K562 (cell line): ENCODE data around the gene PCDHGA5. TPM values are rescaled to one million over a fixed set of nuclear protein-coding genes. Genes with fewer than 3 reads are reported as not detected.
"Not testable (repeated sequence)": the region's sequence is repeated elsewhere in the genome, so short reads cannot be mapped to it uniquely, and the experiment has no call there.

ENCODE experiments used
- ATAC-seq: fragments of 200-7000 bp; cut with Tn5 transposase; 3 replicates; pipeline ENCODE4 v1.9.1; 2020; ENCODE audit warnings: moderate library complexity
- BruUV-seq: library from RNA; stranded (reverse); fragments of 400-500 nt; replicated peaks from 2 replicates; lab custom pipeline; 2021; lab: Mats Ljungman, UMichigan
- CTCF ChIA-PET: fragments of 300-600 bp; formaldehyde crosslinking; extraction: SDS; loops from one replicate; lab custom pipeline; 2021; ENCODE audit warnings: low intra/inter-chr PET ratio; lab: Yijun Ruan, JAX
- POLR2A ChIA-PET: fragments of 300-600, 350-650 bp; sonication (Branson Sonifier 250); formaldehyde crosslinking; extraction: SDS; loops from one replicate; lab custom pipeline; 2021; ENCODE audit warnings: antibody characterized with exemption, inconsistent platforms; lab: Yijun Ruan, JAX
- DNase-seq, 4 experiments: peaks; one replicate each; pipeline versions ENCODE4 v3.0.0 to v3.0.0-alpha.2; 2011 to 2018; ENCODE audit warnings: low spot score in 3 of 4, mixed read lengths in 3 of 4; ENCODE audit errors: extremely low read depth in 1 of 4
- FAIRE-seq: peaks from 2 replicates; lab custom pipeline; 2011; peaks lifted over from hg19 to GRCh38; lab: Jason Lieb, UNC
- H2AFZ ChIP-seq: 2 replicates; pipeline ENCODE4 v1.6.0; 2011; ENCODE audit warnings: low read depth, low read length, control low read depth, inconsistent platforms
- H3K27ac ChIP-seq: fragments of 200-600 bp; 3 replicates; pipeline ENCODE4 v1.8.0; 2011; ENCODE audit warnings: low read depth, mild to moderate bottlenecking, control low read depth, inconsistent platforms, low read length, moderate library complexity, mixed read lengths; ENCODE audit errors: extremely low read depth
- H3K27me3 ChIP-seq, 2 experiments: fragments of 300-600 bp in 1 of 2; 2 replicates in 1 of 2; 3 replicates in 1 of 2; pipeline versions ENCODE4 v1.6.0 to v1.8.0; 2011; ENCODE audit warnings: inconsistent platforms in 2 of 2, low read length in 2 of 2, mild to moderate bottlenecking in 1 of 2, mixed read lengths in 1 of 2, moderate library complexity in 1 of 2; ENCODE audit not compliant: control insufficient read depth in 2 of 2, insufficient read depth in 2 of 2
- H3K36me3 ChIP-seq: fragments of 300-600 bp; 3 replicates; pipeline ENCODE4 v1.8.0; 2011; ENCODE audit warnings: mild to moderate bottlenecking, low read length, inconsistent platforms; ENCODE audit not compliant: control insufficient read depth, insufficient read depth
- H3K4me1 ChIP-seq, 2 experiments: fragments of 200-600 bp in 1 of 2; replicated peaks in 1 of 2; 2 replicates in 1 of 2; 3 replicates in 1 of 2; pipeline versions ENCODE4 v1.5.1 to v1.8.0; 2011; ENCODE audit warnings: inconsistent platforms in 2 of 2, low read length in 2 of 2, mild to moderate bottlenecking in 1 of 2, mixed read lengths in 1 of 2, moderate library complexity in 1 of 2; ENCODE audit not compliant: control insufficient read depth in 2 of 2, insufficient read depth in 2 of 2
- H3K4me2 ChIP-seq: 2 replicates; pipeline ENCODE4 v1.6.1; 2011; ENCODE audit warnings: low read length, control low read depth, inconsistent platforms, mixed read lengths; ENCODE audit not compliant: insufficient read depth
- H3K4me3 ChIP-seq: fragments of 200-600 bp; sonication (generic), shearing (Covaris generic); 2 replicates; pipeline ENCODE4 v1.5.1; 2016; ENCODE audit warnings: control low read depth, inconsistent platforms
- H3K79me2 ChIP-seq: fragments of 200-600 bp; 3 replicates; pipeline ENCODE4 v1.8.0; 2011; ENCODE audit warnings: low read length, inconsistent platforms; ENCODE audit not compliant: control insufficient read depth, insufficient read depth
- H3K9ac ChIP-seq, 2 experiments: 2 replicates each; pipeline versions ENCODE4 v1.6.0 to v1.6.1; 2011; ENCODE audit warnings: low read depth in 2 of 2, low read length in 2 of 2, control low read depth in 1 of 2, inconsistent platforms in 1 of 2, mild to moderate bottlenecking in 1 of 2, mixed read lengths in 1 of 2; ENCODE audit not compliant: insufficient read depth in 1 of 2
- H3K9me1 ChIP-seq: one replicate; pipeline ENCODE4 v1.6.0; 2011; ENCODE audit warnings: inconsistent platforms, mild to moderate bottlenecking, low read length, moderate library complexity; ENCODE audit not compliant: control insufficient read depth, insufficient read depth
- H3K9me3 ChIP-seq: replicated peaks from 2 replicates; pipeline ENCODE4 v1.5.1; 2011; ENCODE audit warnings: low read depth, low read length, inconsistent platforms; ENCODE audit not compliant: control insufficient read depth, insufficient read depth
- H4K20me1 ChIP-seq: replicated peaks from 2 replicates; pipeline ENCODE4 v1.6.1; 2011; ENCODE audit warnings: low read length, inconsistent platforms, mixed read lengths; ENCODE audit not compliant: control insufficient read depth, insufficient read depth
- KDM4B ChIP-seq, 2 experiments: fragments of 450-650 bp in 1 of 2; sonication (generic) in 1 of 2; IDR thresholded peaks; 2 replicates each; pipeline ENCODE4 v1.6.1; 2016 to 2017; ENCODE audit warnings: borderline replicate concordance in 2 of 2, antibody characterized with exemption in 1 of 2, low read depth in 1 of 2, mild to moderate bottlenecking in 1 of 2
- RAD21 ChIP-seq, 2 experiments: fragments of 250-450 bp in 1 of 2; fragments of 450-650 bp in 1 of 2; sonication (Bioruptor Pico) in 1 of 2; formaldehyde crosslinking in 1 of 2; IDR thresholded peaks in 1 of 2; conservative IDR thresholded peaks in 1 of 2; 2 replicates each; pipeline versions ENCODE4 v1.4.0 to v1.8.0; 2020 to 2022; ENCODE audit warnings: mild to moderate bottlenecking in 2 of 2, moderate library complexity in 1 of 2
- SRSF9 ChIP-seq: fragments of 200-400 bp; formaldehyde crosslinking; IDR thresholded peaks from 2 replicates; pipeline ENCODE4 v1.6.1; 2017; ENCODE audit warnings: low read depth, low read length, borderline replicate concordance
- ZBTB33 ChIP-seq: sonication (generic); formaldehyde crosslinking; IDR thresholded peaks from 2 replicates; pipeline ENCODE4 v1.8.1; 2023; ENCODE audit warnings: mild to moderate bottlenecking, missing genetic modification reagents
- WGBS: fragments of 100-300 bp; shearing (Covaris generic); methylation state at CpG from one replicate; pipeline ENCODE4 v1.1.6; 2016; ENCODE audit warnings: low coverage, mixed read lengths; ENCODE audit not compliant: insufficient coverage; ENCODE audit errors: missing lambda C conversion rate; 5-methylcytosine and 5-hydroxymethylcytosine counted together
- in situ Hi-C: fragments of 300-500 bp; cut with MboI; formaldehyde crosslinking; loops from 4 replicates; pipeline ENCODE4 v1.15.0; 2018; ENCODE audit warnings: inconsistent platforms, mixed read lengths
- intact Hi-C: fragments of 100-400 bp; cut with micrococcal nuclease; formaldehyde crosslinking; loops from 2 replicates; pipeline ENCODE4 v1.14.2; 2022
- polyA plus RNA-seq, 8 experiments: library from polyadenylated mRNA; depleted of rRNA in 4 of 8; stranded (reverse) in 5 of 8; unstranded in 3 of 8; fragments of >200 nt; fragmentation: Nextera tagmentation in 2 of 8; fragmentation: Illumina TruSeq in 1 of 8; extraction: Ambion mirVana in 2 of 8; extraction: Trizol in 1 of 8; gene quantifications; 2 replicates each; pipeline versions ENCODE4 v1.2.1 to v1.2.3, GENCODE V29; 2011 to 2014; ENCODE audit warnings: inconsistent platforms in 1 of 8, missing spikeins in 1 of 8
- total RNA-seq, 7 experiments: library from RNA; depleted of rRNA in 6 of 7; stranded (reverse); fragments of >200 nt in 6 of 7; fragmentation: Illumina TruSeq in 2 of 7; extraction: Trizol in 2 of 7; gene quantifications; 2 replicates each; pipeline versions ENCODE4 v1.2.1 to v1.2.3, GENCODE V29; 2011 to 2021; ENCODE audit warnings: low replicate concordance in 1 of 7

Gene PCDHGA5
- total and polyA plus RNA-seq, 9 of the 15 experiments (the other 6 are each of a cell fraction or from before 2014, with no cell fraction given) = 0.01 to 0.18 (median 0.12) TPM; not detected in 1

DNA sequence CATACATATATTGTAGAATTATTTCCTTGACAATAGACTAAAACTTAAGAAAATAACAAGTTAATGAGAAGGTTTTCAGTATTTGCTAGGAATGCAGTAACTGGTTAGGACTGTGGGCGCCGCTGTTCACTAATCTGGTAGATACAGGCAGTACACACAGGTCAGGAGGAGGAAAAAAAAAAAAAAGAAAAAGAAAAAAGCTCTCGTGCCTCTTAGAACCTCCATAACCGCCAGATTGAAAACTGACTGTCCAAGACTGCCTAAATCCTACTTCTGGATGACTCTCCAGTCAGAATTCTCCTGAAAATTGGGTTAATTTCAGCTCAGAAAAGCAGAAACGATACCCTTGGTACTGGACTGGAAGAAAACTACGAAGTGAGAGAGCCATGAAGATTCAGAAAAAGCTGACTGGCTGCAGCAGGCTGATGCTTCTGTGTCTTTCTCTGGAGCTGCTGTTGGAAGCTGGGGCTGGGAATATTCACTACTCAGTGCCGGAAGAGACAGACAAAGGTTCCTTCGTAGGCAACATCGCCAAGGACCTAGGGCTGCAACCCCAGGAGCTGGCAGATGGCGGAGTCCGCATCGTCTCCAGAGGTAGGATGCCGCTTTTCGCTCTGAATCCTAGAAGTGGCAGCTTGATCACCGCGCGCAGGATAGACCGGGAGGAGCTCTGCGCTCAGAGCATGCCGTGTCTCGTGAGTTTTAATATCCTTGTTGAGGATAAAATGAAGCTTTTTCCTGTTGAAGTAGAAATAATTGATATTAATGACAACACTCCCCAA lies 33.5 kb upstream of the PCDHGA5 start, which contains the start of gene PCDHGA1 (continued):
- peak in 1 of 2 experiments; percentile 24; a peak in 1 of 4 replicates for TF ChIP-seq RAD21 (CRISPR knock-in tag; conservative IDR thresholded peaks at IDR 0.05 in 1 of 2, IDR thresholded peaks at IDR 0.05 in 1 of 2)
- TF ChIP-seq KDM4B (IDR thresholded peaks at IDR 0.05; ENCODE audit: borderline replicate concordance in 2 of 2, low read depth in 1 of 2) = no peak
- no peak for TF ChIP-seq SRSF9

DNA sequence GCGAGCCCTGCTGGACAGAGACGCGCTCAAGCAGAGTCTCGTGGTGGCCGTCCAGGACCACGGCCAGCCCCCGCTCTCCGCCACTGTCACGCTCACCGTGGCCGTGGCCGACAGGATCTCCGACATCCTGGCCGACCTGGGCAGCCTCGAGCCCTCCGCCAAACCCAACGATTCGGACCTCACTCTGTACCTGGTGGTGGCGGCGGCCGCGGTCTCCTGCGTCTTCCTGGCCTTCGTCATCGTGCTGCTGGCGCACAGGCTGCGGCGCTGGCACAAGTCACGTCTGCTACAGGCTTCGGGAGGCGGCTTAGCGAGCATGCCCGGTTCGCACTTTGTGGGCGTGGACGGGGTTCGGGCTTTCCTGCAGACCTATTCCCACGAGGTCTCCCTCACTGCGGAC lies 31.4 kb upstream of the PCDHGA5 start:
- DNase-seq, FAIRE-seq, H3K79me2 ChIP-seq, H3K27ac ChIP-seq: not testable (repeated sequence)
- WGBS = 68% methylated on average over 16 of the region's 39 CpGs
- TF ChIP-seq ZBTB33 (CRISPR knock-in tag) = 0 out of 2 replicates have a peak, but pooled peaks have one; percentile 27
- TF ChIP-seq, all 486 proteins: peak for 1; not testable (repeated sequence) for 485
- POLR2A ChIA-PET, H4K20me1 ChIP-seq, intact Hi-C loops, BruUV-seq, H3K9me1 ChIP-seq, H3K36me3 ChIP-seq, H2AFZ ChIP-seq, H3K4me3 ChIP-seq, H3K4me1 ChIP-seq, H3K4me2 ChIP-seq, CTCF ChIA-PET, in situ Hi-C loops, H3K9ac ChIP-seq, H3K9me3 ChIP-seq, H3K27me3 ChIP-seq, ATAC-seq: not testable (repeated sequence)
